GM19467 (cell line): ENCODE measurements around the gene STX10.

ENCODE experiments used
- ATAC-seq: cut with Tn5 transposase; IDR thresholded peaks from one replicate; pipeline ENCODE4 v1.9.1; 2021; ENCODE audit warnings: mild to moderate bottlenecking, moderate library complexity; ENCODE audit not compliant: unreplicated experiment

STX10 gene

GRCh38 chr19:13146763-13147563 lies 3.2 kb downstream of the STX10 start:
- no peak for ATAC-seq

- ATAC-seq, result no peak
Measured at GRCh38 chr19:13139633-13140311, 10.4 kb downstream of the STX10 start.

- no peak for ATAC-seq
Measured at GRCh38 chr19:13138916-13139198, 11.3 kb downstream of the STX10 start.

- ATAC-seq, result no peak
Measured at GRCh38 chr19:13138171-13138915, 11.8 kb downstream of the STX10 start.

- no peak for ATAC-seq
Measured at GRCh38 chr19:13137290-13137794, 12.8 kb downstream of the STX10 start.

- ATAC-seq, result no peak
Measured at GRCh38 chr19:13135068-13136062, 14.8 kb downstream of the STX10 start.

- ATAC-seq, result no peak
Measured at GRCh38 chr19:13134626-13135025, 15.5 kb downstream of the STX10 start.

GRCh38 chr19:13133241-13133870 lies 16.8 kb downstream of the STX10 start:
- no peak for ATAC-seq

- ATAC-seq, result no peak
Measured at GRCh38 chr19:13132471-13133180, 17.5 kb downstream of the STX10 start.

- no peak for ATAC-seq
Measured at GRCh38 chr19:13130886-13131490, 19.2 kb downstream of the STX10 start.

- no peak for ATAC-seq
Measured at GRCh38 chr19:13129384-13129783, 20.8 kb downstream of the STX10 start.

GRCh38 chr19:13128583-13128982 lies 21.6 kb downstream of the STX10 start:
- ATAC-seq, result no peak

GRCh38 chr19:13127811-13128575 lies 22.2 kb downstream of the STX10 start:
- ATAC-seq, result no peak

GRCh38 chr19:13127051-13127450 lies 23.1 kb downstream of the STX10 start:
- no peak for ATAC-seq

- no peak for ATAC-seq
Measured at GRCh38 chr19:13122980-13123957, 26.9 kb downstream of the STX10 start.

GRCh38 chr19:13122275-13122878 lies 27.8 kb downstream of the STX10 start:
- no peak for ATAC-seq
